CD4-positive, alpha-beta memory T cell (primary cell): ENCODE data around the gene SBNO2. TPM values are rescaled to one million over a fixed set of nuclear protein-coding genes. Genes with fewer than 3 reads are reported as not detected.

Source experiments
- CTCF ChIA-PET: fragments of 350-600 bp; sonication (Branson Sonifier 250); formaldehyde crosslinking; loops from one replicate; lab custom pipeline; 2021; ENCODE audit warnings: inconsistent platforms; ENCODE audit not compliant: partially characterized antibody; lab: Charles Lee
- POLR2A ChIA-PET: fragments of 350-600 bp; sonication (Branson Sonifier 250); formaldehyde crosslinking; loops from one replicate; lab custom pipeline; 2021; ENCODE audit not compliant: partially characterized antibody; lab: Charles Lee
- DNase-seq, 5 donors: peaks; one replicate each; pipeline versions ENCODE4 v3.0.0 to v3.0.0-alpha.2; 2020 to 2022; ENCODE audit warnings: mixed read lengths in 1 of 5
- H3K27ac ChIP-seq: one replicate; pipeline ENCODE4 v1.7.0; 2013; ENCODE audit warnings: low read depth, low read length
- H3K27me3 ChIP-seq: 2 replicates; pipeline ENCODE4 v1.7.0; 2013; ENCODE audit warnings: mild to moderate bottlenecking, low read length, moderate library complexity; ENCODE audit not compliant: insufficient read depth
- H3K36me3 ChIP-seq: 2 replicates; pipeline ENCODE4 v1.7.0; 2013; ENCODE audit warnings: mild to moderate bottlenecking, low read length, moderate library complexity; ENCODE audit not compliant: insufficient read depth
- H3K4me1 ChIP-seq: 2 replicates; pipeline ENCODE4 v1.7.0; 2013; ENCODE audit warnings: mild to moderate bottlenecking, low read length, moderate library complexity; ENCODE audit not compliant: insufficient read depth
- H3K4me3 ChIP-seq, 2 donors: one replicate each; pipeline ENCODE4 v1.7.0; 2013; ENCODE audit warnings: low read length in 2 of 2, mild to moderate bottlenecking in 1 of 2
- H3K9me3 ChIP-seq, 2 donors: one replicate each; pipeline ENCODE4 v1.7.0; 2013; ENCODE audit warnings: low read length in 2 of 2, control low read depth in 1 of 2; ENCODE audit not compliant: control insufficient read depth in 1 of 2
- H3K27ac Mint-ChIP-seq, 7 donors: one replicate each; pipeline ENCODE4 v1.8.0; 2020 to 2021; ENCODE audit warnings: mixed read lengths in 7 of 7, mild to moderate bottlenecking in 6 of 7, inconsistent platforms in 3 of 7, moderate library complexity in 3 of 7
- H3K27me3 Mint-ChIP-seq, 2 donors: one replicate each; pipeline ENCODE4 v1.8.0; 2020 to 2021; ENCODE audit warnings: mixed read lengths in 2 of 2
- H3K36me3 Mint-ChIP-seq, 2 donors: one replicate each; pipeline ENCODE4 v1.8.0; 2020 to 2021; ENCODE audit warnings: mixed read lengths in 2 of 2, inconsistent platforms in 1 of 2, mild to moderate bottlenecking in 1 of 2
- H3K4me1 Mint-ChIP-seq, 4 donors: one replicate each; pipeline ENCODE4 v1.8.0; 2020 to 2021; ENCODE audit warnings: mixed read lengths in 4 of 4, mild to moderate bottlenecking in 1 of 4
- H3K4me3 Mint-ChIP-seq, 8 donors: one replicate each; pipeline ENCODE4 v1.8.0; 2020 to 2021; ENCODE audit warnings: mixed read lengths in 8 of 8, mild to moderate bottlenecking in 7 of 8, moderate library complexity in 6 of 8, inconsistent platforms in 3 of 8
- H3K9me3 Mint-ChIP-seq, 8 donors: one replicate each; pipeline ENCODE4 v1.8.0; 2020 to 2021; ENCODE audit warnings: mixed read lengths in 8 of 8, mild to moderate bottlenecking in 5 of 8, inconsistent platforms in 3 of 8, moderate library complexity in 1 of 8
- intact Hi-C: fragments of 100-400 bp; cut with micrococcal nuclease; formaldehyde crosslinking; loops from one replicate; pipeline ENCODE4 v1.15.1; 2023
- polyA plus RNA-seq, 2 donors: library from polyadenylated mRNA; unstranded; fragments of 300-500 nt; fragmentation: Illumina TruSeq; gene quantifications; one replicate each; pipeline ENCODE4 v1.2.3, GENCODE V29; 2021
- total RNA-seq, 2 experiments: library from RNA; stranded (reverse); gene quantifications; one replicate each; pipeline ENCODE4 v1.2.3, GENCODE V29; 2021

SBNO2 gene
- total and polyA plus RNA-seq, 4 experiments from 2014 or later, result 0.37 to 98.6 (median 48.1) TPM

DNA sequence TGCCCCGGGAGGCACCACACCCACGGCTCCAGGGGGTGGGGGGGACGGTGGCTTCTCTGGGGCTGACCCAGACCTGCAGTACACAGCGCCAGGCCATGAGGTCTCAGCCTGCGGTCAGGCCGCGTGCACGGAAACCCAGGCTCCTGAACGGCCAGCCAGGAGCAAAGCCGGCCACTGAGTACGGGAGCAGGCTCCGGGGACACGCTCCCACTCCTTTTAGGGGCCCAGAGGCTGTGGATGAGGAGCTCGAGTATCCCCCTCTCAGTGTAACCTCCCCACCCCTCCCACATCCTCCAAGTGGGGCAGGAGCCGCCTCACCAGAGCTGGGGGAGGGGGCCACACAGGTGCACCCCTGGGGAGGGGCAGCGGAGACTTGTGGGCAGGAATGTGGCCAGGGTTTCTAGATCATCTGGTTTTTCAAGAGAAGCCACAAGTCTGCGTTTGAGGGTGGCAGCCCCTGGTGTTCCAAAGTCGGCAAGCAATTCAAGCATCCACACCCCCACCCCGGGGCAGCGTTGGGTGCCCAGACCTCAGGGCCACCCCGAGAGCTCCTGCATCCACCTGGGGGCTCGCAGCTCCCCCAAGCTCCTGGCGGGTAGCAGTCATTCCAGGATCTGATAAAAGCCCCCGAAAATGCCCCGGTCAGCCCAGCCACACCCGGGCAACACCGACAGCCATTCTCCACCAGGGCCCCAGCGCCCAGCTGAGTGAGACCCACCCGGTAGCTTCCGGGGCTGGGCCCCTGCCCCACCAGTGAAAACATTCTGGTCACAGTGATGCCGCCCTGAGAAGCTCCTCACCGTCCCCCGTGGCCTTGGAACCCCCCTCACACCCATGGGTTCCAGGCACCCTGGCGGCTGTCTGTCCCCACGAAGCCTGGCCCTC lies 6.1 kb downstream of the SBNO2 start:
- Mint-ChIP-seq H3K9me3 (peaks cover 0 to 2% (median 0%) of the 10 kb centered on the region in 8 donors), H3K27me3 (no peaks in the 10 kb centered on the region), H3K27ac (no peak overlapping the region), H3K36me3 (peaks cover 10 to 15% of the 10 kb centered on the region in 2 donors), H3K4me3 (no peak overlapping the region), H3K4me1 (peaks cover 17 to 32% (median 25%) of the 10 kb centered on the region in 4 donors)
- DNase-seq, result no peak
- ChIA-PET POLR2A (interaction anchor here (1.0 kb wide), 1 partner anchor 128 kb away, joined by 3 read pairs; the partner anchor contains the start of gene ABCA7), CTCF (interaction anchor here (0.6 to 1.0 kb wide), 2 partner anchors 27 to 34 kb away, joined by 3 read pairs; no protein-coding TSS in a partner anchor)
- intact Hi-C loops, result no loop called here
- H3K27ac ChIP-seq, result no peak overlapping the region
- peaks cover 32% of the 10 kb centered on the region for H3K4me1 ChIP-seq
- H3K4me3 ChIP-seq, result no peak overlapping the region
- H3K27me3 ChIP-seq, result no peaks in the 10 kb centered on the region
- H3K36me3 ChIP-seq, result no peaks in the 10 kb centered on the region
- no peaks in the 10 kb centered on the region for H3K9me3 ChIP-seq

DNA sequence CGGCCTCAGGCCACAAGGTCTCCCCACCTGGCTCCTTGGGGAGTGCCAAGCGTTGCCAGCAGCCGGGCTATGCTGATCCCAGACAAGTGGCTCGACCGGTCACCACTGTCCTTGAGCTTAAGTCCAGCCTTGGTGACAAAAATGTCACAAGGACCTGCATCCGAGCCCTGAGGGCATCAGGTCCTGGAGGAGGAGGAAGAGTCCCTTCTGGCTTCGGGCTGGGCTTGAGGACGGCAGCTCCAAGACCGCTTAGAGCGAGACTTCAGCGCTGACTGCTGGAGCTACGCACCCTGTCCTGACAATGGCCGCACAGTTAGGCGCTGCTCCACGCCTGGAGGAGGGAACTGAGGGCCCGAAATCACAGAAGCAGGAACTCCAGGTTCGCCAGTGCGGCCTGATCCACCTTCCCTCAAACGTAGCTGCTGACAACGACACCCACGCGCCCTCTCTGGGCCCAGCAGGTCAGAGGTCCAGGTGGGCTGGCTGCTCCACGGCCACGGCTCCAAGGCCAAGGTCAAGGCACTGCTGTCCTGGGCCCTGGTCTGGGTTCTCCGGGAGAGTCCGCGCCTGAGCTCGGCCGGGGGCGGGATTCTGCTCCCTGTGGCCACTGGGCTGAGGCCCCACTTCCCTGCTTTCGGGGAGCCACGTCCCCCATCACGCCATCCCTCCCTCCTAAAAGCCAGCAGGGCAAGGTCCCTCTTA lies 7.0 kb downstream of the SBNO2 start:
- Histone ChIP-seq H3K9me3 (no peaks in the 10 kb centered on the region), H3K27ac (no peak overlapping the region), H3K4me1 (peaks cover 23% of the 10 kb centered on the region), H3K27me3 (no peaks in the 10 kb centered on the region), H3K36me3 (no peaks in the 10 kb centered on the region), H3K4me3 (no peak overlapping the region)
- ChIA-PET POLR2A (interaction anchor here (1.0 kb wide), 1 partner anchor 127 kb away, joined by 3 read pairs; the partner anchor contains the start of gene ABCA7), CTCF (interaction anchor here (1.0 kb wide), 1 partner anchor 33 kb away, joined by 3 read pairs; no protein-coding TSS in a partner anchor)
- intact Hi-C loops, result no loop called here
- peaks cover 10 to 18% of the 10 kb centered on the region in 2 donors for H3K36me3 Mint-ChIP-seq
- H3K4me3 Mint-ChIP-seq, result no peak overlapping the region
- peak overlapping the region in 1 of 7 donors; percentile 52 for H3K27ac Mint-ChIP-seq
- peaks cover 0 to 2% (median 0%) of the 10 kb centered on the region in 8 donors for H3K9me3 Mint-ChIP-seq
- no peaks in the 10 kb centered on the region for H3K27me3 Mint-ChIP-seq
- no peak for DNase-seq
- H3K4me1 Mint-ChIP-seq, result peaks cover 17 to 29% (median 23%) of the 10 kb centered on the region in 4 donors

DNA sequence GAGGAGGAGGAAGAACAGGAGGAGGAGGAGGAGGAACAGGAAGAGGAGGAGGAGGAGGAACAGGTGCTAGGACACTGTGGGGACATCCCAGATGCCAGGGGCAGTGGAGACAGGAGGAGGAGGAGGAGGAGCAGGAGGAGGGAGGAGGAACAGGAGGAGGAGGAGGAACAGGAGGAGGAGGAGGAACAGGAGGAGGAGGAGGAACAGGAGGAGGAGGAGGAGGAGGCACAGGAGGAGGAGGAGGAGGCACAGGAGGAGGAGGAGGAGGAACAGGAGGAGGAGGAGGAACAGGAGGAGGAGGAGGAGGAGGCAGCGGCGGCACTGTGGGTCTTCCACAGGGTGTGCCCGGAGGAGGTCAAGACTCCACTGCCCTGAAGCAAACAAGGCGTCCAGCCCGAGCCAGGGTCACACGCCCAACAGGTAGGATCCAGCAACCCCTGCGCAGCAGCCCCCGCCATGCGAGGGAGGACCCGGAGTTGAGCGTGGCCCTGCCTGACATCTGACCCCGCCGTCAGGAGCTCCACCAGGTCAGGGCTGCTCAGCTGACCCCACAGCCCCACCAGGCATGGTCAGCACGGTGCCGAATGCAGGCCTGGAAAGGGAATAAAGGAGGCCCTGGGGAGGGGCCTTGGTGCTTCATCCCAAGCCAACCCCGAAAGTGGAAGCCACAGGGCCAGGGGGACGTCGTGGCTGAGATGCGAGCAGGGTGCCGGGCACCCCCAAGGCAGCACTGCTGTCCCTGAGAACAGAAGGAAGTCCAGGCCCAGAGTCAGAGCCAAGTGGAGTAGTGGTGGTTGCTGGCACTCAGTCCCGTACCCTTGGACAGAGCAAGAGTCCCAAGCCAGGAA lies 9.2 kb downstream of the SBNO2 start:
- ChIA-PET POLR2A (no interaction called here), CTCF (no interaction called here)
- H3K27ac ChIP-seq, result no peak overlapping the region
- intact Hi-C loops, result no loop called here
- H3K4me3 Mint-ChIP-seq, result no peak overlapping the region
- H3K27me3 Mint-ChIP-seq, result no peaks in the 10 kb centered on the region
- H3K9me3 Mint-ChIP-seq, result no peaks in the 10 kb centered on the region
- no peak overlapping the region for H3K27ac Mint-ChIP-seq
- peaks cover 3 to 9% of the 10 kb centered on the region in 2 donors for H3K36me3 Mint-ChIP-seq
- H3K36me3 ChIP-seq, result no peaks in the 10 kb centered on the region
- H3K4me1 ChIP-seq, result peaks cover 5% of the 10 kb centered on the region
- DNase-seq, result no peak
- no peaks in the 10 kb centered on the region for H3K9me3 ChIP-seq
- H3K4me3 ChIP-seq, result no peak overlapping the region
- peaks cover 7 to 15% (median 10%) of the 10 kb centered on the region in 4 donors for H3K4me1 Mint-ChIP-seq
- no peaks in the 10 kb centered on the region for H3K27me3 ChIP-seq

DNA sequence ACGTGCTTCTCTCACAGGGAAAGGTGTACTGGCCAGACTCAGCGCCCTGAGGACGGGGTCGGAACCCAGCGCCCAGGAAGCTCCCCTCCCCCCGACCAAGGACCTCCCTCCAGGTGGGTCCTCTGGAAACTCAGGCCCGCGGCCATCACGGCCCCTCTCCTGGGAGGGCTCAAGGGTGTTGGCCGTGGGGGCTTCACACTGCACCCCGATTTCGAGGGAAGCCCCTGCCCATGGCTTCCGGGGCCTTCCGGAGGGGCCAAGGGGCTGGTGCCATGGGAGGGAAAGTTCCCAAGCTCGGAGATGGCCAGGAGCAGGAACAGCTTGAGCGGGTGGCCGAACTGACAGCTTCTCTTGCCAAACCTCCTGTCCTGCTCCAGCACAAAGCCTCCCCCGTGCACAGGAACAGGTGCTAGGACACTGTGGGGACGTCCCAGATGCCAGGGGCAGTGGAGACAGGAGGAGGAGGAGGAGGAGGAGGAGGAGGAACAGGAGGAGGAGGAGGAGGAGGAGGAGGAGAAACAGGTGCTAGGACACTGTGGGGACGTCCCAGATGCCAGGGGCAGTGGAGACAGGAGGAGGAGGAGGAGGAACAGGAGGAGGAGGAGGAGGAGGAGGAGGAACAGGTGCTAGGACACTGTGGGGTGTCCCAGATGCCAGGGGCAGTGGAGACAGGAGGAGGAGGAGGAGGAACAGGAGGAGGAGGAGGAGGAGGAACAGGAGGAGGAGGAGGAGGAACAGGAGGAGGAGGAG lies 10.0 kb downstream of the SBNO2 start:
- ChIA-PET POLR2A (interaction anchor here (1.5 kb wide), 1 partner anchor 10 kb away, joined by 4 read pairs; the partner anchor contains the start of gene SBNO2), CTCF (no interaction called here)
- Mint-ChIP-seq H3K27me3 (no peaks in the 10 kb centered on the region), H3K4me3 (no peak overlapping the region), H3K9me3 (no peaks in the 10 kb centered on the region), H3K4me1 (peaks cover 3 to 11% (median 6%) of the 10 kb centered on the region in 4 donors), H3K36me3 (peaks cover 0 to 6% of the 10 kb centered on the region in 2 donors), H3K27ac (no peak overlapping the region)
- Histone ChIP-seq H3K4me1 (no peaks in the 10 kb centered on the region), H3K4me3 (no peak overlapping the region), H3K36me3 (no peaks in the 10 kb centered on the region), H3K9me3 (no peaks in the 10 kb centered on the region), H3K27ac (no peak overlapping the region), H3K27me3 (no peaks in the 10 kb centered on the region)
- no peak for DNase-seq
- intact Hi-C loops, result no loop called here

DNA sequence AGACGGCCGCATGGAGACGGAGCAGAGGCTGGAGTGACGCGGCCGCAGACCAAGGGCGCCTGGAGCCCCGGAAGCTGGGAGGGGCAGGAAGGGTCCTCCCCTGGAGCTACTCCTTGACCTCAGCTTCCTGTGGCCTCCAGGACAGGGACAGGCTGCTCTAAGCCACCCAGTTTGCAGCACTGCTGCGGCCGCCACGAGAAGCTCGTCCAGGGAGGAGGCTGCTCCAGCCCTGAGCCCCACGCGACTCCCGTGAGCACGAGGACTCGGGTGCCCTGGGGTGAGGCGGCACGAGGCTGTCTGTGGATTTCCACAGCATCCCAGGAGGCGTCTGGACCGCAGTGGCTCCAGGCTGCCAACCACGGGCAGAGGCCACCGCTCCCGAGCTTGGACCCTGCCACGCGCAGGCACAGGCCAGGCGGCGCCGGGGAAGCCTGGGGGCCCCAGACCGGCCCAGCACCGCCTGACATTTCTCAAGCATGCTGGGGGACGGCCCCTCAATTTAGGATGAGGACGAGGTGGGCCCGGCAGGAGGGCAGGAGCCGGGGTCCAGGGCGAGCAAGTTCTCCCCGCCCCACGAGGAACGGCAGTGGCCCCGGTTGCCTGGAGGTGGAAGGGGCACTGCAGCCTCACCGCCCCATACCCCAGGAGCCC lies 10.7 kb downstream of the SBNO2 start:
- CTCF ChIA-PET, result no interaction called here
- H3K27me3 ChIP-seq, result no peaks in the 10 kb centered on the region

More for the DNA sequence above, 10.7 kb downstream of the SBNO2 start:
- H3K4me3 Mint-ChIP-seq, result peak overlapping the region in 1 of 8 donors; percentile 33
- no peaks in the 10 kb centered on the region for H3K9me3 Mint-ChIP-seq
- POLR2A ChIA-PET, result interaction anchor here (1.5 kb wide), 1 partner anchor 11 kb away, joined by 4 read pairs; the partner anchor contains the start of gene SBNO2
- intact Hi-C loops, result no loop called here
- no peak overlapping the region for H3K27ac ChIP-seq
- no peak for DNase-seq
- peaks cover 0 to 4% of the 10 kb centered on the region in 2 donors for H3K36me3 Mint-ChIP-seq
- H3K4me1 ChIP-seq, result no peaks in the 10 kb centered on the region
- no peaks in the 10 kb centered on the region for H3K9me3 ChIP-seq
- peak overlapping the region in 3 of 7 donors; percentile 35 to 54 (median 44) for H3K27ac Mint-ChIP-seq
- H3K36me3 ChIP-seq, result no peaks in the 10 kb centered on the region
- H3K4me1 Mint-ChIP-seq, result peaks cover 3 to 8% (median 5%) of the 10 kb centered on the region in 4 donors
- H3K4me3 ChIP-seq, result no peak overlapping the region
- H3K27me3 Mint-ChIP-seq, result no peaks in the 10 kb centered on the region
